Coronary artery (tissue), 2 donors: ENCODE results near the gene NEB.

Source experiments
- DNase-seq: peaks from one replicate; pipeline ENCODE4 v3.0.0-alpha.2; 2017; ENCODE audit warnings: low spot score
- H3K27ac ChIP-seq, 2 donors: fragments of 200-600 bp; sonication (generic); one replicate each; pipeline ENCODE4 v1.5.1; 2016 to 2019
- H3K4me3 ChIP-seq: fragments of 200-600 bp; sonication (generic); 2 replicates; pipeline ENCODE4 v1.5.1; 2016; ENCODE audit warnings: mild to moderate bottlenecking, moderate library complexity
- CTCF ChIP-seq: fragments of 200-600 bp; sonication (generic); IDR thresholded peaks from one replicate; pipeline ENCODE4 v1.5.1; 2019; ENCODE audit warnings: antibody characterized with exemption

Gene NEB

GRCh38 chr2:151720521-151720920 lies 13.8 kb downstream of the NEB start:
- no peak for DNase-seq
- Histone ChIP-seq H3K4me3 (no peak overlapping the region), H3K27ac (no peak overlapping the region)
- TF ChIP-seq CTCF, result no peak

GRCh38 chr2:151718796-151719195 lies 15.5 kb downstream of the NEB start:
- TF ChIP-seq CTCF, result no peak
- H3K27ac ChIP-seq, result no peak overlapping the region
- no peak overlapping the region for H3K4me3 ChIP-seq
- DNase-seq, result no peak

- Histone ChIP-seq H3K4me3 (no peak overlapping the region), H3K27ac (no peak overlapping the region)
- no peak for TF ChIP-seq CTCF
- no peak for DNase-seq
Measured at GRCh38 chr2:151718247-151718646, 16.0 kb downstream of the NEB start.

- TF ChIP-seq CTCF, result no peak
- H3K27ac ChIP-seq, result no peak overlapping the region
- no peak overlapping the region for H3K4me3 ChIP-seq
- DNase-seq, result no peak
Measured at GRCh38 chr2:151716721-151717120, 17.6 kb downstream of the NEB start.

- H3K27ac ChIP-seq, result no peak overlapping the region
Measured at GRCh38 chr2:151713291-151713903, 20.9 kb downstream of the NEB start.

GRCh38 chr2:151711025-151711424 lies 23.3 kb downstream of the NEB start:
- DNase-seq, result no peak
- H3K4me3 ChIP-seq, result no peak overlapping the region
- H3K27ac ChIP-seq, result no peak overlapping the region
- no peak for TF ChIP-seq CTCF

More at GRCh38 chr2:151713291-151713903, 20.9 kb downstream of the NEB start:
- H3K4me3 ChIP-seq, result no peak overlapping the region
- no peak for DNase-seq
- no peak for TF ChIP-seq CTCF

- no peak for TF ChIP-seq CTCF
- Histone ChIP-seq H3K27ac (no peak overlapping the region), H3K4me3 (no peak overlapping the region)
- DNase-seq, result no peak
Measured at GRCh38 chr2:151708788-151709187, 25.5 kb downstream of the NEB start.
